Dendritic cell treated with granulocyte-macrophage colony-stimulating factor and Interleukin-4, amounts not matched to agents 40 ng/mL and 50 ng/mL, for 4 days (primary cell): ENCODE results near the gene GAK.
A peak's percentile ranks its signal among the peaks of the same experiment; 100 is the strongest.

Source experiments
- H3K27ac Mint-ChIP-seq: one replicate; pipeline ENCODE4 v1.8.0; 2022; ENCODE audit warnings: mild to moderate bottlenecking, mixed read lengths
- H3K27me3 Mint-ChIP-seq: one replicate; pipeline ENCODE4 v1.8.0; 2022; ENCODE audit warnings: mild to moderate bottlenecking, mixed read lengths
- H3K36me3 Mint-ChIP-seq: one replicate; pipeline ENCODE4 v1.8.0; 2022; ENCODE audit warnings: low read depth, mixed read lengths
- H3K4me1 Mint-ChIP-seq: one replicate; pipeline ENCODE4 v1.8.0; 2022; ENCODE audit warnings: low read depth, mixed read lengths
- H3K4me3 Mint-ChIP-seq: one replicate; pipeline ENCODE4 v1.8.0; 2022; ENCODE audit warnings: mild to moderate bottlenecking, moderate library complexity, mixed read lengths
- H3K9me3 Mint-ChIP-seq: one replicate; pipeline ENCODE4 v1.8.0; 2022; ENCODE audit warnings: mixed read lengths
- intact Hi-C: fragments of 100-400 bp; cut with micrococcal nuclease; formaldehyde crosslinking; loops from one replicate; pipeline ENCODE4 v1.15.0; 2022

The GAK gene

GRCh38 chr4:854356-854755 is 77.8 kb downstream of the GAK start:
- Mint-ChIP-seq H3K36me3 (peaks cover 100% of the 10 kb centered on the region), H3K9me3 (peaks cover 2% of the 10 kb centered on the region), H3K4me3 (no peak overlapping the region), H3K4me1 (no peaks in the 10 kb centered on the region), H3K27ac (no peak overlapping the region), H3K27me3 (no peaks in the 10 kb centered on the region)
- intact Hi-C loops: no loop called here

- Mint-ChIP-seq H3K4me3 (no peak overlapping the region), H3K27ac (no peak overlapping the region), H3K4me1 (no peaks in the 10 kb centered on the region), H3K9me3 (peaks cover 11% of the 10 kb centered on the region), H3K36me3 (peaks cover 100% of the 10 kb centered on the region), H3K27me3 (no peaks in the 10 kb centered on the region)
- intact Hi-C loops: no loop called here
These were observed 78.7 kb downstream of the GAK start for GRCh38 chr4:853416-853781.

GRCh38 chr4:851701-852430 is 80.2 kb downstream of the GAK start:
- H3K27me3 Mint-ChIP-seq: no peaks in the 10 kb centered on the region
- no peaks in the 10 kb centered on the region for H3K4me1 Mint-ChIP-seq
- intact Hi-C loops: no loop called here
- no peak overlapping the region for H3K4me3 Mint-ChIP-seq
- peaks cover 25% of the 10 kb centered on the region for H3K9me3 Mint-ChIP-seq
- H3K27ac Mint-ChIP-seq: no peak overlapping the region
- peaks cover 98% of the 10 kb centered on the region for H3K36me3 Mint-ChIP-seq

GRCh38 chr4:850323-850945 is 81.7 kb downstream of the GAK start:
- H3K4me1 Mint-ChIP-seq: no peaks in the 10 kb centered on the region
- no peak overlapping the region for H3K27ac Mint-ChIP-seq
- peaks cover 39% of the 10 kb centered on the region for H3K9me3 Mint-ChIP-seq
- H3K36me3 Mint-ChIP-seq: peaks cover 97% of the 10 kb centered on the region
- intact Hi-C loops: no loop called here
- H3K4me3 Mint-ChIP-seq: no peak overlapping the region
- H3K27me3 Mint-ChIP-seq: no peaks in the 10 kb centered on the region

GRCh38 chr4:849478-850175 is 82.5 kb downstream of the GAK start:
- Mint-ChIP-seq H3K4me3 (no peak overlapping the region), H3K9me3 (peaks cover 47% of the 10 kb centered on the region), H3K27me3 (no peaks in the 10 kb centered on the region), H3K27ac (peak overlapping the region; percentile 19), H3K4me1 (no peaks in the 10 kb centered on the region), H3K36me3 (peaks cover 97% of the 10 kb centered on the region)
- intact Hi-C loops: no loop called here

GRCh38 chr4:848803-849477 is 83.2 kb downstream of the GAK start:
- Mint-ChIP-seq H3K9me3 (peaks cover 54% of the 10 kb centered on the region), H3K27me3 (no peaks in the 10 kb centered on the region), H3K27ac (peak overlapping the region; percentile 19), H3K36me3 (peaks cover 97% of the 10 kb centered on the region), H3K4me3 (no peak overlapping the region), H3K4me1 (no peaks in the 10 kb centered on the region)
- intact Hi-C loops: no loop called here

GRCh38 chr4:848307-848691 is 83.8 kb downstream of the GAK start:
- peaks cover 95% of the 10 kb centered on the region for H3K36me3 Mint-ChIP-seq
- intact Hi-C loops: no loop called here
- H3K9me3 Mint-ChIP-seq: peaks cover 56% of the 10 kb centered on the region
- H3K27me3 Mint-ChIP-seq: no peaks in the 10 kb centered on the region
- H3K27ac Mint-ChIP-seq: no peak overlapping the region
- no peaks in the 10 kb centered on the region for H3K4me1 Mint-ChIP-seq
- no peak overlapping the region for H3K4me3 Mint-ChIP-seq

- Mint-ChIP-seq H3K4me1 (no peaks in the 10 kb centered on the region), H3K36me3 (peaks cover 86% of the 10 kb centered on the region), H3K9me3 (peaks cover 75% of the 10 kb centered on the region), H3K27ac (no peak overlapping the region), H3K4me3 (no peak overlapping the region), H3K27me3 (no peaks in the 10 kb centered on the region)
- intact Hi-C loops: no loop called here
These were observed 86.3 kb downstream of the GAK start for GRCh38 chr4:845836-846251.

GRCh38 chr4:845233-845835 is 86.8 kb downstream of the GAK start:
- intact Hi-C loops: no loop called here

GRCh38 chr4:844752-845232 is 87.3 kb downstream of the GAK start:
- H3K4me1 Mint-ChIP-seq: no peaks in the 10 kb centered on the region
- peaks cover 78% of the 10 kb centered on the region for H3K9me3 Mint-ChIP-seq
- no peak overlapping the region for H3K4me3 Mint-ChIP-seq
- H3K27me3 Mint-ChIP-seq: no peaks in the 10 kb centered on the region
- intact Hi-C loops: no loop called here
- peaks cover 76% of the 10 kb centered on the region for H3K36me3 Mint-ChIP-seq
- no peak overlapping the region for H3K27ac Mint-ChIP-seq

More at GRCh38 chr4:845233-845835, 86.8 kb downstream of the GAK start:
- Mint-ChIP-seq H3K36me3 (peaks cover 81% of the 10 kb centered on the region), H3K27ac (no peak overlapping the region), H3K4me3 (no peak overlapping the region), H3K4me1 (no peaks in the 10 kb centered on the region), H3K27me3 (no peaks in the 10 kb centered on the region), H3K9me3 (peaks cover 75% of the 10 kb centered on the region)

- intact Hi-C loops: no loop called here
- Mint-ChIP-seq H3K27ac (no peak overlapping the region), H3K4me3 (no peak overlapping the region), H3K4me1 (no peaks in the 10 kb centered on the region), H3K9me3 (peaks cover 56% of the 10 kb centered on the region), H3K36me3 (peaks cover 29% of the 10 kb centered on the region), H3K27me3 (no peaks in the 10 kb centered on the region)
These were observed 92.3 kb downstream of the GAK start for GRCh38 chr4:839675-840443.

- no peak overlapping the region for H3K27ac Mint-ChIP-seq
- H3K36me3 Mint-ChIP-seq: peaks cover 11% of the 10 kb centered on the region
- H3K4me1 Mint-ChIP-seq: peaks cover 6% of the 10 kb centered on the region
- peaks cover 39% of the 10 kb centered on the region for H3K9me3 Mint-ChIP-seq
- intact Hi-C loops: no loop called here
- no peak overlapping the region for H3K4me3 Mint-ChIP-seq
- peaks cover 11% of the 10 kb centered on the region for H3K27me3 Mint-ChIP-seq
These were observed 94.3 kb downstream of the GAK start for GRCh38 chr4:837772-838171.

GRCh38 chr4:836750-837301 is 95.3 kb downstream of the GAK start:
- Mint-ChIP-seq H3K9me3 (peaks cover 30% of the 10 kb centered on the region), H3K27me3 (peaks cover 11% of the 10 kb centered on the region), H3K4me3 (no peak overlapping the region), H3K36me3 (peaks cover 3% of the 10 kb centered on the region), H3K4me1 (peaks cover 7% of the 10 kb centered on the region), H3K27ac (no peak overlapping the region)
- intact Hi-C loops: no loop called here
